ENCODE measurements around the gene FHIT. TPM values are rescaled to one million over a fixed set of nuclear protein-coding genes. Genes with fewer than 3 reads are reported as not detected.
"Not testable (repeated sequence)": the region's sequence is repeated elsewhere in the genome, so short reads cannot be mapped to it uniquely, and the experiment has no call there.

Gene FHIT
- total RNA-seq, 1 donor from 2014 or later: 29.9 TPM

DNA sequence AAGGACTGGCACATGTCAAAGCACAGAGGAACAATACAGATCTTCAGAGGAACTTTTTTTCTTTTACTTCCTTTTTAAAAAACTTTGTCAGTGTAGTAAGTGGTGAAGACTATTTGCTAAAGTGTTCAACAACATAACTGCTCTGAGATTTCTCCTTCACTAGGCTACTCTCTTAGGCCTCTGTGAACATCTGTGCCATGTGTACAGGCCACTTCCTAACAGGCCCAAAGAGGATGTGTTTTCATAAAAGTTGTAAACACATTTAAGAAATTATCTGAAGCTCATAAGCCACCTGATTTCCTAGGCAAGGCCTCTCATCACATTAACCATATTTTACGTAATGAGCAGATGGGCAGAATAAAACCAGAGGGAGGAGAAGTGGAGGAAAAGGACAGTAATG, 235.4 kb downstream of the FHIT start:
- no peak overlapping the region for H3K27ac Mint-ChIP-seq
- H3K36me3 Mint-ChIP-seq (ENCODE audit: low read depth): no peaks in the 10 kb centered on the region
- H3K9me3 Mint-ChIP-seq: peaks cover 7% of the 10 kb centered on the region
- no peaks in the 10 kb centered on the region for H3K4me1 Mint-ChIP-seq (ENCODE audit: low read depth)
- H3K27me3 Mint-ChIP-seq (ENCODE audit: low read depth): no peaks in the 10 kb centered on the region
- intact Hi-C loops (cut with micrococcal nuclease): no loop called here
- DNase-seq (ENCODE audit: low spot score): no peak
- no peak overlapping the region for H3K4me3 Mint-ChIP-seq (ENCODE audit: low read depth)

DNA sequence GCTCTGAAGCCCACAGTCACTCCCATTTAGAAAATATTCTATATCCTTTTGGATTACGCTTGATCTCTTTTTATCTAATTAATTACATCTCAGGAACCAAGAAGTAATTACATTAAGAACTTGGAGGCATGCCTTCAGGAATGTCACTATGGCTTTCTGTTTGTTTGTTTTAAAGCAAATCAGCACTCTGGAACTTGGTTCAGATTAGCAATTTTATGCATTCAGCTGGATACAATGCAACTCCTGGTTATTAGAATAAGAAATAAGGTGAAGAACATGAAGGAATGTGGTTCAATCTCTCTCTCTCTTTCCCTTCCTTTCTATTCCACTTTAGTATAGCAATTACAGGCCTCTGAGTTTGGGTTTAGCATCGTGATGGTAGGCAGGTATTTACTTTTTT, 235.8 kb downstream of the FHIT start:
- H3K4me1 Mint-ChIP-seq (ENCODE audit: low read depth): no peaks in the 10 kb centered on the region
- intact Hi-C loops (cut with micrococcal nuclease): no loop called here
- peaks cover 2% of the 10 kb centered on the region for H3K9me3 Mint-ChIP-seq
- DNase-seq (ENCODE audit: low spot score): no peak
- no peak overlapping the region for H3K27ac Mint-ChIP-seq
- no peak overlapping the region for H3K4me3 Mint-ChIP-seq (ENCODE audit: low read depth)
- H3K27me3 Mint-ChIP-seq (ENCODE audit: low read depth): no peaks in the 10 kb centered on the region
- H3K36me3 Mint-ChIP-seq (ENCODE audit: low read depth): no peaks in the 10 kb centered on the region

DNA sequence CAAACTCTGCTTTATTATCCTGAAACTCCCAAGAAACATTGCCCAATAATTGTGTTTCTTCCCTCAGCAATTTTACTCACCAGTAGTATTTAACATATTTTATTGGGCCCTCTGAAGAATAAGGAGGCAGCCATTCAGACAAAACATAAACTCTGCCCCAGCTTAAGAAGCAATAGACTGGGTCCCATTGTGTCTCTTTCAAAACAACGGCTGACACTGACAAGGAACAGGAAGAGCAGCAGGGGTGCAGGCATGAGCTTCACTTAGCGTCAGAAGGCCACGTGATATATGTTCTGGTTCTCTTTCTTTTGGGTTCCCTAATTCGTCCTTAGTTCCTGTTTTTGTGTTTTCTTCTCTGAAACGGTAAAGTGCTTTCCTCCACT, 242.3 kb downstream of the FHIT start:
- Mint-ChIP-seq H3K4me1 (ENCODE audit: low read depth) (no peaks in the 10 kb centered on the region), H3K4me3 (ENCODE audit: low read depth) (no peak overlapping the region), H3K27ac (no peak overlapping the region), H3K36me3 (ENCODE audit: low read depth) (no peaks in the 10 kb centered on the region), H3K9me3 (no peaks in the 10 kb centered on the region), H3K27me3 (ENCODE audit: low read depth) (no peaks in the 10 kb centered on the region)
- DNase-seq (ENCODE audit: low spot score): no peak
- intact Hi-C loops (cut with micrococcal nuclease): no loop called here

DNA sequence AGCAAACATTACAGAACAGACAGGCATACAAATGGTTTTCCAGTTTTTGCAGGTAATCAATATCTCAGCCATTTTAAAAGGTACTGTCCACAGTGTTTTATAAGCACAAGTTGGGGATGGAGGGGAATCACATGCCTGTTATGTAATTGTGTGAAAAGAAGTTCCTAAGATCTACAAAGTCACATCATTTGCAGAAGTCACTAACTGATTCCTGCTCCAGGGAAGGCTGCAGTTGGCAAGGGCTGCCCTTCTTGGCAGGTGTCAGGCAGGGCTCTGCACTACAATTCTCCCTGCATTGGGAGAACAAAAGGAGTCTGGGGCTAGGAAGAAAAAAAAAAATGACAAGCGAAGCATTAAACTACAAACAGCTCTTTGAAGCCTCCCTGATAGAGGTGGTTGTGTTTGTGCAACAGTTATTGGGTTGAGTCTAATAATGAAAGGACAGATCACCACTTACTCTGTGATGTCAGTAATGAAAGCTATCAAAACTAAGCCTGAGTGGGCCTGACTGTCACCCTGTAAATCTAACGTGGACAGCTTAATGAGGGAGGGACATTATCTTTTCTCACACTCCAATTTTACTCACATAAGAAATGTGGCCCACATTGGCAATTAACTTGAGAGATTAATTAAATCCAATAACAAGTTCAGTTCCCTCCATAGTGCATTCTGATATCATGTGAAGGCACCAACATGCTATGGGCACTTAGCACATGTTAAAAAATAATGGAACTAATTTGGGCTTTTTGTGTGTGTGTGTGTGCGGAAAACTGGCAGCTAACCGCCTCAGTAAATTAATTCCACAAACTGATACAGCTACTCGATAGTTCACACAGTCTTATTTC, 242.9 kb downstream of the FHIT start:
- DNase-seq (ENCODE audit: low spot score): no peak
- Mint-ChIP-seq H3K27me3 (ENCODE audit: low read depth) (no peaks in the 10 kb centered on the region), H3K27ac (no peak overlapping the region), H3K9me3 (no peaks in the 10 kb centered on the region), H3K4me3 (ENCODE audit: low read depth) (no peak overlapping the region), H3K36me3 (ENCODE audit: low read depth) (no peaks in the 10 kb centered on the region), H3K4me1 (ENCODE audit: low read depth) (no peaks in the 10 kb centered on the region)
- intact Hi-C loops (cut with micrococcal nuclease): no loop called here

- no peak overlapping the region for H3K27ac Mint-ChIP-seq
Observed at GRCh38 chr3:61005591-61005990, 245.7 kb downstream of the FHIT start.

GRCh38 chr3:60998858-60999257, 252.4 kb downstream of the FHIT start:
- Mint-ChIP-seq H3K4me1 (ENCODE audit: low read depth) (no peaks in the 10 kb centered on the region), H3K36me3 (ENCODE audit: low read depth) (no peaks in the 10 kb centered on the region), H3K27ac (no peak overlapping the region), H3K9me3 (no peaks in the 10 kb centered on the region), H3K4me3 (ENCODE audit: low read depth) (no peak overlapping the region), H3K27me3 (ENCODE audit: low read depth) (peaks cover 2% of the 10 kb centered on the region)
- DNase-seq (ENCODE audit: low spot score): no peak
- intact Hi-C loops (cut with micrococcal nuclease): no loop called here

More at GRCh38 chr3:61005591-61005990, 245.7 kb downstream of the FHIT start:
- no peak for DNase-seq (ENCODE audit: low spot score)
- no peaks in the 10 kb centered on the region for H3K9me3 Mint-ChIP-seq
- H3K27me3 Mint-ChIP-seq (ENCODE audit: low read depth): no peaks in the 10 kb centered on the region
- intact Hi-C loops (cut with micrococcal nuclease): no loop called here
- no peak overlapping the region for H3K4me3 Mint-ChIP-seq (ENCODE audit: low read depth)
- no peaks in the 10 kb centered on the region for H3K36me3 Mint-ChIP-seq (ENCODE audit: low read depth)
- H3K4me1 Mint-ChIP-seq (ENCODE audit: low read depth): no peaks in the 10 kb centered on the region

DNA sequence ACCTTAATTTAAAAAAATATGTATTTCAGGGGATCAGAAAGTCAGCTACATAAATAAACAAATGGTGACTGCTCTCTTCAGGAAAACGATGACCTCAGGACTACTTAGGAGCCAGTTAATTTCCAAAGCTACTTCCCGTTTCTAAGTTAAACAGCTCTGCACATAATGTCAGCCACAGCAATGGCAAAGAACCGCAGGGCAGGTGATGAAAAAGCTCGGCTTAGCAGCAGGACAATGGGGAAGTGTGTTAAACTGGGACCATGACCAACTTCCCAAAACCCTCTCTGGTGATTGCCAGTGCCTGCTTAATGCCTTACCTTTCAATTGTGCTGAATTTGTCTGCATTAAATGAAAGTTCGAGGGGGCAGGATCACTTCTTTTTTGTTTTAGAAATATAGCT, 258.9 kb downstream of the FHIT start:
- H3K4me3 Mint-ChIP-seq (ENCODE audit: low read depth): no peak overlapping the region
- no peaks in the 10 kb centered on the region for H3K27me3 Mint-ChIP-seq (ENCODE audit: low read depth)
- H3K27ac Mint-ChIP-seq: no peak overlapping the region
- no peaks in the 10 kb centered on the region for H3K4me1 Mint-ChIP-seq (ENCODE audit: low read depth)
- DNase-seq (ENCODE audit: low spot score): no peak
- intact Hi-C loops (cut with micrococcal nuclease): no loop called here
- no peaks in the 10 kb centered on the region for H3K36me3 Mint-ChIP-seq (ENCODE audit: low read depth)
- H3K9me3 Mint-ChIP-seq: no peaks in the 10 kb centered on the region

- DNase-seq (ENCODE audit: low spot score): no peak
- no peaks in the 10 kb centered on the region for H3K27me3 Mint-ChIP-seq (ENCODE audit: low read depth)
- no peaks in the 10 kb centered on the region for H3K9me3 Mint-ChIP-seq
- intact Hi-C loops (cut with micrococcal nuclease): no loop called here
- H3K36me3 Mint-ChIP-seq (ENCODE audit: low read depth): no peaks in the 10 kb centered on the region
- no peaks in the 10 kb centered on the region for H3K4me1 Mint-ChIP-seq (ENCODE audit: low read depth)
- no peak overlapping the region for H3K4me3 Mint-ChIP-seq (ENCODE audit: low read depth)
- no peak overlapping the region for H3K27ac Mint-ChIP-seq
Observed at GRCh38 chr3:60990442-60990730, 260.9 kb downstream of the FHIT start.

GRCh38 chr3:60989626-60990441, 261.4 kb downstream of the FHIT start:
- Mint-ChIP-seq H3K4me3 (ENCODE audit: low read depth) (no peak overlapping the region), H3K27ac (no peak overlapping the region), H3K4me1 (ENCODE audit: low read depth) (no peaks in the 10 kb centered on the region), H3K9me3 (no peaks in the 10 kb centered on the region), H3K27me3 (ENCODE audit: low read depth) (no peaks in the 10 kb centered on the region), H3K36me3 (ENCODE audit: low read depth) (no peaks in the 10 kb centered on the region)
- no peak for DNase-seq (ENCODE audit: low spot score)
- intact Hi-C loops (cut with micrococcal nuclease): no loop called here

DNA sequence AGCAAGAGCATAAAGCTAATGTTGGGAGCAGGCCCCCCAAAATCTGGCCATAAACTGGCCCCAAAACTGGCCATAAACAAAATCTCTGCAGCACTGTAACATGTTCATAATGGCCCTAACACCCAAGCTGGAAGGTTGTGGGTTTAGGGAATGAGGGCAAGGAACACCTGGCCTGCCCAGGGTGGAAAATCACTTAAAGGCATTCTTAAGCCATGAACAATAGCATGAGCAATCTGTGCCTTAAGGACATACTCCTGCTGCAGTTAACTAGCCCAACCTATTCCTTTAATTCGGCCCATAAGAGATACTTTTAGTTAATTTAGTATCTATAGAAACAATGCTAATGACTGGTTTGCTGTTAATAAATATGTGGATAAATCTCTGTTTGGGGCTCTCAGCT, 264.1 kb downstream of the FHIT start:
- H3K27me3 Mint-ChIP-seq (ENCODE audit: low read depth); H3K4me3 Mint-ChIP-seq (ENCODE audit: low read depth); H3K27ac Mint-ChIP-seq; DNase-seq (ENCODE audit: low spot score); H3K9me3 Mint-ChIP-seq; H3K36me3 Mint-ChIP-seq (ENCODE audit: low read depth); intact Hi-C loops (cut with micrococcal nuclease); H3K4me1 Mint-ChIP-seq (ENCODE audit: low read depth): not testable (repeated sequence)

- Mint-ChIP-seq H3K27me3 (ENCODE audit: low read depth) (no peaks in the 10 kb centered on the region), H3K36me3 (ENCODE audit: low read depth) (no peaks in the 10 kb centered on the region), H3K9me3 (no peaks in the 10 kb centered on the region), H3K4me1 (ENCODE audit: low read depth) (no peaks in the 10 kb centered on the region), H3K27ac (no peak overlapping the region), H3K4me3 (ENCODE audit: low read depth) (no peak overlapping the region)
- DNase-seq (ENCODE audit: low spot score): no peak
- intact Hi-C loops (cut with micrococcal nuclease): no loop called here
Observed at GRCh38 chr3:60986552-60986951, 264.7 kb downstream of the FHIT start.

GRCh38 chr3:60983906-60984305, 267.3 kb downstream of the FHIT start:
- DNase-seq (ENCODE audit: low spot score): no peak
- Mint-ChIP-seq H3K4me3 (ENCODE audit: low read depth) (no peak overlapping the region), H3K4me1 (ENCODE audit: low read depth) (peaks cover 8% of the 10 kb centered on the region), H3K27ac (no peak overlapping the region), H3K36me3 (ENCODE audit: low read depth) (no peaks in the 10 kb centered on the region), H3K9me3 (no peaks in the 10 kb centered on the region), H3K27me3 (ENCODE audit: low read depth) (no peaks in the 10 kb centered on the region)
- intact Hi-C loops (cut with micrococcal nuclease): no loop called here

- intact Hi-C loops (cut with micrococcal nuclease): no loop called here
- H3K4me1 Mint-ChIP-seq (ENCODE audit: low read depth): peaks cover 8% of the 10 kb centered on the region
- no peaks in the 10 kb centered on the region for H3K27me3 Mint-ChIP-seq (ENCODE audit: low read depth)
- no peak overlapping the region for H3K4me3 Mint-ChIP-seq (ENCODE audit: low read depth)
- H3K27ac Mint-ChIP-seq: no peak overlapping the region
- DNase-seq (ENCODE audit: low spot score): no peak
- no peaks in the 10 kb centered on the region for H3K36me3 Mint-ChIP-seq (ENCODE audit: low read depth)
- H3K9me3 Mint-ChIP-seq: no peaks in the 10 kb centered on the region
Observed at GRCh38 chr3:60980342-60980692, 270.9 kb downstream of the FHIT start.
